Neuronal stem cell (in vitro differentiated cells): ENCODE data around the gene ZNF687. TPM values are rescaled to one million over a fixed set of nuclear protein-coding genes. Genes with fewer than 3 reads are reported as not detected.

Experiments
- DNase-seq: peaks from one replicate; pipeline ENCODE4 v3.0.0-alpha.2; 2013; ENCODE audit warnings: low spot score
- H2AFZ ChIP-seq: one replicate; pipeline ENCODE4 v1.6.1; 2013; ENCODE audit warnings: mild to moderate bottlenecking, low read length, inconsistent platforms
- H2AK5ac ChIP-seq: 2 replicates; pipeline ENCODE4 v1.6.1; 2013; ENCODE audit warnings: low read depth, mild to moderate bottlenecking, inconsistent platforms, low read length, moderate library complexity, mixed read lengths
- H2BK120ac ChIP-seq: 2 replicates; pipeline ENCODE4 v1.6.1; 2013; ENCODE audit warnings: low read depth, mild to moderate bottlenecking, inconsistent platforms, low read length, moderate library complexity, mixed read lengths
- H2BK12ac ChIP-seq: one replicate; pipeline ENCODE4 v1.6.1; 2013; ENCODE audit warnings: low read length, inconsistent platforms
- H2BK15ac ChIP-seq: 2 replicates; pipeline ENCODE4 v1.6.1; 2013; ENCODE audit warnings: mild to moderate bottlenecking, low read length, inconsistent platforms, mixed read lengths
- H2BK5ac ChIP-seq: one replicate; pipeline ENCODE4 v1.6.1; 2013; ENCODE audit warnings: inconsistent platforms, mild to moderate bottlenecking, low read length, moderate library complexity
- H3K14ac ChIP-seq: one replicate; pipeline ENCODE4 v1.6.1; 2013; ENCODE audit warnings: low read length, inconsistent platforms
- H3K18ac ChIP-seq: 2 replicates; pipeline ENCODE4 v1.6.1; 2013; ENCODE audit warnings: low read length, inconsistent platforms
- H3K23ac ChIP-seq: 2 replicates; pipeline ENCODE4 v1.6.1; 2013; ENCODE audit warnings: low read depth, mild to moderate bottlenecking, mixed read lengths, low read length, inconsistent platforms; ENCODE audit not compliant: poor library complexity
- H3K27ac ChIP-seq: replicated peaks from 3 replicates; pipeline ENCODE4 v1.5.1; 2013; ENCODE audit warnings: low read length, inconsistent platforms
- H3K27me3 ChIP-seq, 3 experiments: 2 replicates each; pipeline ENCODE4 v1.6.1; 2013; ENCODE audit warnings: low read length in 3 of 3, mild to moderate bottlenecking in 2 of 3, inconsistent platforms in 1 of 3, low read depth in 1 of 3, mixed read lengths in 1 of 3, moderate library complexity in 1 of 3; ENCODE audit not compliant: control insufficient read depth in 3 of 3, insufficient read depth in 3 of 3
- H3K36me3 ChIP-seq, 2 donors: replicated peaks in 1 of 2; 2 replicates each; pipeline ENCODE4 v1.6.1; 2013; ENCODE audit warnings: low read length in 2 of 2; ENCODE audit not compliant: control insufficient read depth in 2 of 2, insufficient read depth in 2 of 2
- H3K4ac ChIP-seq: 2 replicates; pipeline ENCODE4 v1.6.1; 2013; ENCODE audit warnings: inconsistent platforms, mild to moderate bottlenecking, low read length, moderate library complexity
- H3K4me1 ChIP-seq, 2 donors: 1 replicate in 1 of 2; 2 replicates in 1 of 2; pipeline ENCODE4 v1.6.1; 2013; ENCODE audit warnings: low read length in 2 of 2, low read depth in 1 of 2; ENCODE audit not compliant: control insufficient read depth in 2 of 2, insufficient read depth in 1 of 2
- H3K4me2 ChIP-seq: one replicate; pipeline ENCODE4 v1.6.1; 2013; ENCODE audit warnings: mild to moderate bottlenecking, low read length, inconsistent platforms; ENCODE audit not compliant: insufficient read depth, poor library complexity, severe bottlenecking
- H3K4me3 ChIP-seq, 2 donors: 2 replicates each; pipeline ENCODE4 v1.5.1; 2013; ENCODE audit warnings: low read length in 2 of 2, mild to moderate bottlenecking in 2 of 2, inconsistent platforms in 1 of 2, moderate library complexity in 1 of 2
- H3K79me1 ChIP-seq: one replicate; pipeline ENCODE4 v1.6.1; 2013; ENCODE audit warnings: low read depth, mild to moderate bottlenecking, inconsistent platforms, low read length, moderate library complexity
- H3K9ac ChIP-seq: one replicate; pipeline ENCODE4 v1.6.1; 2013; ENCODE audit warnings: mild to moderate bottlenecking, low read depth, low read length, inconsistent platforms; ENCODE audit not compliant: poor library complexity
- H3K9me3 ChIP-seq, 2 donors: replicated peaks in 1 of 2; 2 replicates each; pipeline versions ENCODE3 to v1.6.1; 2013; ENCODE audit warnings: low read length in 2 of 2, mild to moderate bottlenecking in 2 of 2, inconsistent platforms in 1 of 2, low read depth in 1 of 2, mixed read lengths in 1 of 2, moderate library complexity in 1 of 2; ENCODE audit not compliant: control insufficient read depth in 2 of 2, insufficient read depth in 1 of 2
- H4K8ac ChIP-seq: one replicate; pipeline ENCODE4 v1.6.1; 2013; ENCODE audit warnings: low read depth, mild to moderate bottlenecking, inconsistent platforms, low read length, moderate library complexity
- H4K91ac ChIP-seq: one replicate; pipeline ENCODE4 v1.6.1; 2013; ENCODE audit warnings: low read length, low read depth, mild to moderate bottlenecking, inconsistent platforms; ENCODE audit not compliant: poor library complexity
- WGBS, 2 donors: extraction: QIAGEN DNeasy Blood & Tissue Kit; methylation state at CpG; one replicate each; pipeline ENCODE4 v1.1.7; 2013; ENCODE audit warnings: missing lambda C conversion rate in 2 of 2, mixed read lengths in 1 of 2; ENCODE audit not compliant: insufficient read length in 2 of 2, insufficient replicate concordance in 1 of 2; ENCODE audit errors: extremely low coverage in 2 of 2; 5-methylcytosine and 5-hydroxymethylcytosine counted together
- small RNA-seq: library from polyadenylated mRNA; stranded (forward); fragments of <200 nt; extraction: miRNeasy Mini kit (QIAGEN cat#:217004); gene quantifications from one replicate; pipeline ENCODE3, GENCODE V24; 2013; ENCODE audit not compliant: insufficient read depth

Gene ZNF687

DNA sequence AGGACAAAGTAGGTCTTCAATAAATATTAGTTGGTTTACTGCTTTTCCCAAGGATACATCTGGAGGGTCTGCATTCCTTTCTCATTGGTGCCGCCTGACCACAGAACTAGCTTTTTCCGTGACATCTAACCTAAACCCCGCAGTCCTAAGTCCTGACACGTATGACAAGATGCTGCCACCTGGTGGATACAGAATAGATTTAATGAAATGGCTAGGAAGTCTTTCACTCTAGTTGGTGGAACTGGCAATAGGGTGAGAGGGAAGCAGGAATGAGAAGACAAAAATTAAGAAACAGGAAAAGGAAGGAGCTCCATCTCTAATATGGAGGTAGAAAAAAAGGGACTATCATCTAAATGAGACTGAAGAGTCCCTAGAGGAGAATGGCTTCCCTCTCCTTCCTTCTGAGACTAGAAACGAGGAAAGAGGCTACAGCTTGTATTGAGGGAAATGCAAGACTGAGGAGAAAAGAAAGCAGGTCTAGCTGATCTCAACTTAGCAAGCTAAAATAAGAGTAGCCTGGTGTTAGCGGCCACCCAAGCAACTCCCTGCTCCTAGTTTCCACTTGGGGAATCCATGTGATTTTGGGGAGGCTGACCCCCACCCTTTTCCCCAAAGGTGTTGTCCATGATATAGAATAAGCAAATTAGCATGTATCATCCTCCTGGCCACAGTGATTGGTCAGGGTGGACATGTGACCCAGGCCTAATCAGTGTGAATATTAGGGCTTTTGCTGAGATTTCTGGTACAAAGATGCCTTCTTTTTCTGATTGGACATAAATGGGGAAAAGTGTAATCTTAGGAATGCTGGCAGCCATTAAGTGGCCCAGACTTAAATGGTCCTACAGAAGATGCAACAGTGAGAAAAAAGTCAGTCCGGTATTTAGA is 59.0 kb downstream of the ZNF687 start:
- no CpG with 5 or more reads among the region's 7 CpGs for WGBS, 2 donors
- Histone ChIP-seq H3K27me3 (no peaks in the 10 kb centered on the region), H3K23ac (no peak overlapping the region), H3K4me1 (peaks cover 6 to 7% of the 10 kb centered on the region in 2 donors), H4K91ac (no peak overlapping the region), H3K4me2 (no peak overlapping the region), H4K8ac (no peak overlapping the region), H2BK12ac (no peak overlapping the region), H3K9me3 (no peaks in the 10 kb centered on the region), H3K9ac (no peak overlapping the region), H3K18ac (no peak overlapping the region), H3K79me1 (peaks cover 6% of the 10 kb centered on the region), H2BK15ac (no peak overlapping the region), H3K4me3 (no peak overlapping the region), H2AFZ (no peak overlapping the region), H2BK5ac (no peak overlapping the region), H3K14ac (no peak overlapping the region), H3K36me3 (peaks cover 31 to 45% of the 10 kb centered on the region in 2 donors), H2AK5ac (no peak overlapping the region), H2BK120ac (no peak overlapping the region), H3K27ac (peak overlapping the region; percentile 57), H3K4ac (no peak overlapping the region)
- peak; percentile 65 for DNase-seq

Small RNAs within 50 kb of the gene (small RNA-seq; reads per million reads assigned to genes)
- gene RN7SL444P: not detected
